ACHN (cell line): ENCODE data around the gene BTF3.

Experiments used
- DNase-seq: peaks from one replicate; pipeline ENCODE4 v3.0.0-alpha.2; 2015
- in situ Hi-C: cut with HindIII; loops from 2 replicates; pipeline ENCODE4 v1.10.0; 2017; ENCODE audit warnings: low sequenced_read_pairs, low pct_ligation_motif_present, low pct_unique_long_range_greater_than_20kb

The BTF3 gene

DNA sequence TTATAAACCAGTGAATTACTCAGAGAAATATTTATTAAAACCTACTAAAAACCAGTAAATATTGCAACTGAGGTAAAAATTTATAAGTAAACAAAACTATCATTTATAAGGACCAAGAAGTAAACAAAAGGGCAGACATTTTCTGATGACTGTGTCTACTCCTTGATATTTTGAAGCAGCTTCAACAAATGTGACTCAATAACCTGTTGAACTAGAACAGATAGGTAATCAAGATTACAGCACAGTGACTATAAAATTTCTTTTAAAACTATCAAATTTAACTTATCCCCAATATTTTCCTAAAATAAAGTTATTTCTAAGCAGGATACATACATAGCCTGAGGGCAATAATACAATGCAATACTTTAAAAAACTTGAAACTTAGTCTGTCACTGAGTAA, 54.4 kb downstream of the BTF3 start:
- in situ Hi-C loops = no loop called here
- DNase-seq = no peak
